K562 (cell line): ENCODE results near the gene CST5. TPM values are rescaled to one million over a fixed set of nuclear protein-coding genes. Genes with fewer than 3 reads are reported as not detected.

Experiments used
- ATAC-seq: fragments of 200-7000 bp; cut with Tn5 transposase; 3 replicates; pipeline ENCODE4 v1.9.1; 2020; ENCODE audit warnings: moderate library complexity
- BruUV-seq: library from RNA; stranded (reverse); fragments of 400-500 nt; replicated peaks from 2 replicates; lab custom pipeline; 2021; lab: Mats Ljungman, UMichigan
- CTCF ChIA-PET: fragments of 300-600 bp; formaldehyde crosslinking; extraction: SDS; loops from one replicate; lab custom pipeline; 2021; ENCODE audit warnings: low intra/inter-chr PET ratio; lab: Yijun Ruan, JAX
- POLR2A ChIA-PET: fragments of 300-600, 350-650 bp; sonication (Branson Sonifier 250); formaldehyde crosslinking; extraction: SDS; loops from one replicate; lab custom pipeline; 2021; ENCODE audit warnings: antibody characterized with exemption, inconsistent platforms; lab: Yijun Ruan, JAX
- DNase-seq, 4 experiments: peaks; one replicate each; pipeline versions ENCODE4 v3.0.0 to v3.0.0-alpha.2; 2011 to 2018; ENCODE audit warnings: low spot score in 3 of 4, mixed read lengths in 3 of 4; ENCODE audit errors: extremely low read depth in 1 of 4
- FAIRE-seq: peaks from 2 replicates; lab custom pipeline; 2011; peaks lifted over from hg19 to GRCh38; lab: Jason Lieb, UNC
- H2AFZ ChIP-seq: 2 replicates; pipeline ENCODE4 v1.6.0; 2011; ENCODE audit warnings: low read depth, low read length, control low read depth, inconsistent platforms
- H3K27ac ChIP-seq: fragments of 200-600 bp; 3 replicates; pipeline ENCODE4 v1.8.0; 2011; ENCODE audit warnings: low read depth, mild to moderate bottlenecking, control low read depth, inconsistent platforms, low read length, moderate library complexity, mixed read lengths; ENCODE audit errors: extremely low read depth
- H3K27me3 ChIP-seq, 2 experiments: fragments of 300-600 bp in 1 of 2; 2 replicates in 1 of 2; 3 replicates in 1 of 2; pipeline versions ENCODE4 v1.6.0 to v1.8.0; 2011; ENCODE audit warnings: inconsistent platforms in 2 of 2, low read length in 2 of 2, mild to moderate bottlenecking in 1 of 2, mixed read lengths in 1 of 2, moderate library complexity in 1 of 2; ENCODE audit not compliant: control insufficient read depth in 2 of 2, insufficient read depth in 2 of 2
- H3K36me3 ChIP-seq: fragments of 300-600 bp; 3 replicates; pipeline ENCODE4 v1.8.0; 2011; ENCODE audit warnings: mild to moderate bottlenecking, low read length, inconsistent platforms; ENCODE audit not compliant: control insufficient read depth, insufficient read depth
- H3K4me1 ChIP-seq, 2 experiments: fragments of 200-600 bp in 1 of 2; replicated peaks in 1 of 2; 2 replicates in 1 of 2; 3 replicates in 1 of 2; pipeline versions ENCODE4 v1.5.1 to v1.8.0; 2011; ENCODE audit warnings: inconsistent platforms in 2 of 2, low read length in 2 of 2, mild to moderate bottlenecking in 1 of 2, mixed read lengths in 1 of 2, moderate library complexity in 1 of 2; ENCODE audit not compliant: control insufficient read depth in 2 of 2, insufficient read depth in 2 of 2
- H3K4me2 ChIP-seq: 2 replicates; pipeline ENCODE4 v1.6.1; 2011; ENCODE audit warnings: low read length, control low read depth, inconsistent platforms, mixed read lengths; ENCODE audit not compliant: insufficient read depth
- H3K4me3 ChIP-seq: fragments of 200-600 bp; sonication (generic), shearing (Covaris generic); 2 replicates; pipeline ENCODE4 v1.5.1; 2016; ENCODE audit warnings: control low read depth, inconsistent platforms
- H3K79me2 ChIP-seq: fragments of 200-600 bp; 3 replicates; pipeline ENCODE4 v1.8.0; 2011; ENCODE audit warnings: low read length, inconsistent platforms; ENCODE audit not compliant: control insufficient read depth, insufficient read depth
- H3K9ac ChIP-seq, 2 experiments: 2 replicates each; pipeline versions ENCODE4 v1.6.0 to v1.6.1; 2011; ENCODE audit warnings: low read depth in 2 of 2, low read length in 2 of 2, control low read depth in 1 of 2, inconsistent platforms in 1 of 2, mild to moderate bottlenecking in 1 of 2, mixed read lengths in 1 of 2; ENCODE audit not compliant: insufficient read depth in 1 of 2
- H3K9me1 ChIP-seq: one replicate; pipeline ENCODE4 v1.6.0; 2011; ENCODE audit warnings: inconsistent platforms, mild to moderate bottlenecking, low read length, moderate library complexity; ENCODE audit not compliant: control insufficient read depth, insufficient read depth
- H3K9me3 ChIP-seq: replicated peaks from 2 replicates; pipeline ENCODE4 v1.5.1; 2011; ENCODE audit warnings: low read depth, low read length, inconsistent platforms; ENCODE audit not compliant: control insufficient read depth, insufficient read depth
- H4K20me1 ChIP-seq: replicated peaks from 2 replicates; pipeline ENCODE4 v1.6.1; 2011; ENCODE audit warnings: low read length, inconsistent platforms, mixed read lengths; ENCODE audit not compliant: control insufficient read depth, insufficient read depth
- CTCF ChIP-seq, 3 experiments: IDR thresholded peaks in 2 of 3; conservative IDR thresholded peaks in 1 of 3; 2 replicates each; pipeline ENCODE4 v1.5.1; 2011 to 2012; ENCODE audit warnings: low read length in 3 of 3, mild to moderate bottlenecking in 3 of 3, control low read depth in 2 of 3, improper control_type of control experiment in 1 of 3, inconsistent platforms in 1 of 3, low read depth in 1 of 3, mixed read lengths in 1 of 3, moderate library complexity in 1 of 3; ENCODE audit not compliant: insufficient read depth in 2 of 3
- GABPB2 ChIP-seq: fragments of 250-450 bp; sonication (Bioruptor Pico); conservative IDR thresholded peaks from 2 replicates; pipeline ENCODE4 v1.5.1; 2021; ENCODE audit warnings: mild to moderate bottlenecking
- GTF2A2 ChIP-seq: IDR thresholded peaks from 2 replicates; pipeline ENCODE4 v1.6.1; 2016; ENCODE audit warnings: mild to moderate bottlenecking, missing genetic modification characterization, missing compliant biosample characterization
- NFYB ChIP-seq: IDR thresholded peaks from 2 replicates; pipeline ENCODE4 v1.6.1; 2011; ENCODE audit warnings: mild to moderate bottlenecking, moderate library complexity; ENCODE audit not compliant: insufficient read length; ENCODE audit errors: extremely low read depth
- NUFIP1 ChIP-seq: fragments of 450-650 bp; IDR thresholded peaks from 2 replicates; pipeline ENCODE4 v1.6.1; 2018; ENCODE audit not compliant: partially characterized antibody
- RNF2 ChIP-seq: sonication (generic); IDR thresholded peaks from 2 replicates; pipeline ENCODE4 v1.6.1; 2016
- SRSF9 ChIP-seq: fragments of 200-400 bp; formaldehyde crosslinking; IDR thresholded peaks from 2 replicates; pipeline ENCODE4 v1.6.1; 2017; ENCODE audit warnings: low read depth, low read length, borderline replicate concordance
- ZNF121 ChIP-seq: sonication (generic); formaldehyde crosslinking; conservative IDR thresholded peaks from 2 replicates; pipeline ENCODE4 v1.8.0; 2022; ENCODE audit warnings: missing genetic modification reagents
- WGBS: fragments of 100-300 bp; shearing (Covaris generic); methylation state at CpG from one replicate; pipeline ENCODE4 v1.1.6; 2016; ENCODE audit warnings: low coverage, mixed read lengths; ENCODE audit not compliant: insufficient coverage; ENCODE audit errors: missing lambda C conversion rate; 5-methylcytosine and 5-hydroxymethylcytosine counted together
- in situ Hi-C: fragments of 300-500 bp; cut with MboI; formaldehyde crosslinking; loops from 4 replicates; pipeline ENCODE4 v1.15.0; 2018; ENCODE audit warnings: inconsistent platforms, mixed read lengths
- intact Hi-C: fragments of 100-400 bp; cut with micrococcal nuclease; formaldehyde crosslinking; loops from 2 replicates; pipeline ENCODE4 v1.14.2; 2022
- polyA plus RNA-seq, 8 experiments: library from polyadenylated mRNA; depleted of rRNA in 4 of 8; stranded (reverse) in 5 of 8; unstranded in 3 of 8; fragments of >200 nt; fragmentation: Nextera tagmentation in 2 of 8; fragmentation: Illumina TruSeq in 1 of 8; extraction: Ambion mirVana in 2 of 8; extraction: Trizol in 1 of 8; gene quantifications; 2 replicates each; pipeline versions ENCODE4 v1.2.1 to v1.2.3, GENCODE V29; 2011 to 2014; ENCODE audit warnings: inconsistent platforms in 1 of 8, missing spikeins in 1 of 8
- total RNA-seq, 7 experiments: library from RNA; depleted of rRNA in 6 of 7; stranded (reverse); fragments of >200 nt in 6 of 7; fragmentation: Illumina TruSeq in 2 of 7; extraction: Trizol in 2 of 7; gene quantifications; 2 replicates each; pipeline versions ENCODE4 v1.2.1 to v1.2.3, GENCODE V29; 2011 to 2021; ENCODE audit warnings: low replicate concordance in 1 of 7

The CST5 gene
- total and polyA plus RNA-seq, 9 of the 15 experiments (the other 6 are each of a cell fraction or from before 2014, with no cell fraction given) = not detected

GRCh38 chr20:23884771-23885162 is 5.2 kb upstream of the CST5 start:
- TF ChIP-seq SRSF9 = no peak
- no peak for TF ChIP-seq RNF2
- TF ChIP-seq CTCF (IDR thresholded peaks at IDR 0.05 in 2 of 3, conservative IDR thresholded peaks at IDR 0.05 in 1 of 3; ENCODE audit: insufficient read depth in 2 of 3, low read depth in 1 of 3, low read length in 3 of 3) = no peak
- TF ChIP-seq GTF2A2 (tag) = no peak
- TF ChIP-seq GABPB2 (CRISPR knock-in tag) = no peak
- TF ChIP-seq NFYB = no peak
- no peak for TF ChIP-seq NUFIP1
- no peak for TF ChIP-seq ZNF121 (CRISPR knock-in tag)
- no peak for DNase-seq
- intact Hi-C loops (loop anchor here (5.0 kb wide), 1 partner anchor 113 kb away; no protein-coding TSS in a partner anchor), in situ Hi-C loops (loop anchor here (10.0 kb wide), 1 partner anchor 110 kb away; no protein-coding TSS in a partner anchor)
- POLR2A ChIA-PET = no interaction called here
- Histone ChIP-seq H2AFZ (no peak overlapping the region), H3K4me3 (no peak overlapping the region), H3K9ac (no peak overlapping the region), H3K4me1 (no peaks in the 10 kb centered on the region), H3K9me3 (no peaks in the 10 kb centered on the region), H3K27me3 (no peaks in the 10 kb centered on the region), H4K20me1 (no peaks in the 10 kb centered on the region), H3K9me1 (no peaks in the 10 kb centered on the region), H3K4me2 (no peak overlapping the region), H3K36me3 (no peaks in the 10 kb centered on the region), H3K79me2 (no peaks in the 10 kb centered on the region), H3K27ac (no peak overlapping the region)
- BruUV-seq = no TSS peak
- CTCF ChIA-PET = no interaction called here
- 0% methylated on average over 5 of the region's 5 CpGs for WGBS
- no peak for ATAC-seq
- FAIRE-seq = no peak
